Lung (tissue), 12 donors: ENCODE measurements around the gene LIPC. TPM values are rescaled to one million over a fixed set of nuclear protein-coding genes. Genes with fewer than 3 reads are reported as not detected.

ENCODE experiments used
- ATAC-seq: fragments of 200-7000 bp; cut with Tn5 transposase; one replicate; pipeline ENCODE4 v1.9.1; 2020; ENCODE audit warnings: moderate number of reproducible peaks; ENCODE audit not compliant: insufficient read depth, low FRiP score
- DNase-seq, 3 donors: peaks; one replicate each; pipeline ENCODE4 v3.0.0-alpha.2; 2013 to 2017
- H3K27ac ChIP-seq, 2 donors: one replicate each; pipeline ENCODE4 v1.5.1; 2013; ENCODE audit warnings: mild to moderate bottlenecking in 2 of 2, moderate library complexity in 2 of 2, control low read depth in 1 of 2, inconsistent platforms in 1 of 2, low read depth in 1 of 2, low read length in 1 of 2
- H3K27me3 ChIP-seq, 3 donors: one replicate each; pipeline ENCODE4 v1.5.1; 2013; ENCODE audit warnings: low read length in 2 of 3; ENCODE audit not compliant: control insufficient read depth in 3 of 3, insufficient read depth in 3 of 3
- H3K36me3 ChIP-seq, 4 donors: one replicate each; pipeline ENCODE4 v1.5.1; 2013; ENCODE audit warnings: low read length in 4 of 4, mild to moderate bottlenecking in 1 of 4, moderate library complexity in 1 of 4; ENCODE audit not compliant: control insufficient read depth in 4 of 4, insufficient read depth in 4 of 4
- H3K4me1 ChIP-seq, 5 donors: one replicate each; pipeline ENCODE4 v1.5.1; 2013; ENCODE audit warnings: low read length in 5 of 5, mild to moderate bottlenecking in 2 of 5, moderate library complexity in 1 of 5; ENCODE audit not compliant: control insufficient read depth in 5 of 5, insufficient read depth in 5 of 5
- H3K4me3 ChIP-seq: one replicate; pipeline ENCODE4 v1.5.1; 2013; ENCODE audit warnings: mild to moderate bottlenecking, control low read depth, moderate library complexity
- H3K9ac ChIP-seq, 2 donors: one replicate each; pipeline ENCODE4 v1.5.1; 2013; ENCODE audit warnings: low read length in 2 of 2, control low read depth in 1 of 2; ENCODE audit not compliant: insufficient read depth in 1 of 2
- H3K9me3 ChIP-seq, 4 donors: one replicate each; pipeline ENCODE4 v1.5.1; 2013; ENCODE audit warnings: low read length in 3 of 4, mild to moderate bottlenecking in 1 of 4, moderate library complexity in 1 of 4; ENCODE audit not compliant: control insufficient read depth in 4 of 4, insufficient read depth in 3 of 4
- CTCF ChIP-seq: IDR thresholded peaks from 2 replicates; pipeline ENCODE4 v1.5.1; 2012; ENCODE audit warnings: mild to moderate bottlenecking; ENCODE audit errors: control extremely low read depth, extremely low read depth
- WGBS, 2 donors: extraction: QIAGEN DNeasy Blood & Tissue Kit; methylation state at CpG; one replicate each; pipeline ENCODE4 v1.1.7; 2013; 5-methylcytosine and 5-hydroxymethylcytosine counted together
- polyA plus RNA-seq, 2 donors: library from polyadenylated mRNA; stranded (reverse); fragments of 200-250 nt; gene quantifications; one replicate each; pipeline ENCODE4 v1.2.1, GENCODE V29; 2013
- total RNA-seq, 2 donors: library from RNA; depleted of rRNA in 1 of 2; stranded (reverse); fragments of >200 nt in 1 of 2; gene quantifications; one replicate each; pipeline ENCODE4 v1.2.1, GENCODE V29; 2014 to 2021
- donor health status: control.
- donor health status: control.
- donor health status: Bipolar disorder and iron deficiency.
- donor health status: healthy.
- donor health status: DM: yes; HTN: yes; CAD: no.

LIPC gene
- total and polyA plus RNA-seq, 4 donors, result 0.20 to 0.57 (median 0.40) TPM

GRCh38 chr15:58556028-58556361 lies 124.2 kb downstream of the LIPC start:
- Histone ChIP-seq H3K4me1 (peaks cover 0 to 13% (median 6%) of the 10 kb centered on the region in 5 donors), H3K36me3 (no peaks in the 10 kb centered on the region), H3K9me3 (no peaks in the 10 kb centered on the region), H3K27ac (no peak overlapping the region), H3K9ac (no peak overlapping the region), H3K27me3 (no peaks in the 10 kb centered on the region), H3K4me3 (no peak overlapping the region)
- ATAC-seq, result no peak
- 69 to 75% methylated on average over 2 of the region's 2 CpGs for WGBS, 2 donors
- DNase-seq, result no peak
- TF ChIP-seq CTCF, result no peak

GRCh38 chr15:58556541-58556940 lies 124.8 kb downstream of the LIPC start:
- no peak overlapping the region for H3K4me3 ChIP-seq
- H3K4me1 ChIP-seq, result peaks cover 0 to 11% (median 6%) of the 10 kb centered on the region in 5 donors
- no peaks in the 10 kb centered on the region for H3K27me3 ChIP-seq
- WGBS, 2 donors, result 55 to 58% methylated on average over 3 of the region's 3 CpGs
- H3K9ac ChIP-seq, result no peak overlapping the region
- no peak for ATAC-seq
- no peak for TF ChIP-seq CTCF
- H3K36me3 ChIP-seq, result no peaks in the 10 kb centered on the region
- DNase-seq, result peak in 1 of 3 donors; percentile 30
- H3K9me3 ChIP-seq, result no peaks in the 10 kb centered on the region
- H3K27ac ChIP-seq, result no peak overlapping the region

- H3K27me3 ChIP-seq, result no peaks in the 10 kb centered on the region
- no peaks in the 10 kb centered on the region for H3K36me3 ChIP-seq
- ATAC-seq, result no peak
- H3K4me1 ChIP-seq, result no peaks in the 10 kb centered on the region
- no peak for DNase-seq
- no peak overlapping the region for H3K9ac ChIP-seq
- H3K27ac ChIP-seq, result no peak overlapping the region
- TF ChIP-seq CTCF, result no peak
- WGBS, 2 donors, result 93 to 96% methylated on average over 1 of the region's 1 CpG
- no peak overlapping the region for H3K4me3 ChIP-seq
- no peaks in the 10 kb centered on the region for H3K9me3 ChIP-seq
Observed at GRCh38 chr15:58558777-58559176, 127.0 kb downstream of the LIPC start.

GRCh38 chr15:58559904-58560588 lies 128.3 kb downstream of the LIPC start:
- H3K4me3 ChIP-seq, result no peak overlapping the region
- H3K4me1 ChIP-seq, result no peaks in the 10 kb centered on the region
- no peak overlapping the region for H3K9ac ChIP-seq
- WGBS, 2 donors, result 78 to 85% methylated on average over 6 of the region's 6 CpGs
- no peak overlapping the region for H3K27ac ChIP-seq
- no peaks in the 10 kb centered on the region for H3K27me3 ChIP-seq
- no peaks in the 10 kb centered on the region for H3K36me3 ChIP-seq
- no peak for TF ChIP-seq CTCF
- ATAC-seq (no peak), DNase-seq (no peak)
- H3K9me3 ChIP-seq, result no peaks in the 10 kb centered on the region
